MM.1S (cell line): ENCODE data around the gene RRP15.

Experiments used
- DNase-seq: peaks from one replicate; pipeline ENCODE4 v3.0.0-alpha.2; 2015
- H2AFZ ChIP-seq: fragments of 300-600 bp; sonication (generic); 2 replicates; pipeline ENCODE4 v1.6.0; 2016; ENCODE audit warnings: antibody characterized with exemption, low read length
- H3F3A ChIP-seq: fragments of 300-600 bp; sonication (generic); 2 replicates; pipeline ENCODE4 v1.6.1; 2016; ENCODE audit warnings: mild to moderate bottlenecking, antibody characterized with exemption, low read length, moderate library complexity, mixed read lengths; ENCODE audit not compliant: insufficient read depth
- H3K27ac ChIP-seq: fragments of 300-600 bp; sonication (generic); 2 replicates; pipeline ENCODE4 v1.5.1; 2016; ENCODE audit warnings: mild to moderate bottlenecking, low read length
- H3K27me3 ChIP-seq: fragments of 300-600 bp; sonication (generic); replicated peaks from 2 replicates; pipeline ENCODE4 v1.6.0; 2016; ENCODE audit warnings: low read length; ENCODE audit not compliant: insufficient read depth
- H3K36me3 ChIP-seq: fragments of 300-600 bp; sonication (generic); replicated peaks from 2 replicates; pipeline ENCODE4 v1.6.1; 2016; ENCODE audit warnings: mild to moderate bottlenecking, low read length, mixed read lengths; ENCODE audit not compliant: insufficient read depth
- H3K4me1 ChIP-seq: fragments of 300-600 bp; sonication (generic); 2 replicates; pipeline ENCODE4 v1.6.1; 2016; ENCODE audit warnings: low read length, mixed read lengths
- H3K4me2 ChIP-seq: fragments of 300-600 bp; sonication (generic); 2 replicates; pipeline ENCODE4 v1.6.0; 2016; ENCODE audit warnings: low read depth, low read length
- H3K4me3 ChIP-seq: fragments of 300-600 bp; sonication (generic); 2 replicates; pipeline ENCODE4 v1.5.1; 2016; ENCODE audit warnings: low read length, mixed read lengths
- H3K79me2 ChIP-seq: fragments of 300-600 bp; sonication (generic); 2 replicates; pipeline ENCODE4 v1.6.1; 2016; ENCODE audit warnings: mixed run types, low read length, mixed read lengths
- H3K9ac ChIP-seq: fragments of 300-600 bp; sonication (generic); 2 replicates; pipeline ENCODE4 v1.6.1; 2016; ENCODE audit warnings: low read length, mixed read lengths
- H3K9me2 ChIP-seq: fragments of 300-600 bp; sonication (generic); replicated peaks from 2 replicates; pipeline ENCODE4 v1.6.1; 2016; ENCODE audit warnings: mild to moderate bottlenecking, low read length, mixed read lengths; ENCODE audit not compliant: insufficient read depth
- H3K9me3 ChIP-seq: fragments of 300-600 bp; sonication (generic); replicated peaks from 2 replicates; pipeline ENCODE4 v1.6.1; 2016; ENCODE audit warnings: mild to moderate bottlenecking, low read length, mixed read lengths; ENCODE audit not compliant: insufficient read depth
- H4K20me1 ChIP-seq: fragments of 300-600 bp; sonication (generic); 2 replicates; pipeline ENCODE4 v1.6.1; 2016; ENCODE audit warnings: mild to moderate bottlenecking, low read length, moderate library complexity, mixed read lengths; ENCODE audit not compliant: insufficient read depth
- EZH2 ChIP-seq: fragments of 300-600 bp; sonication (generic); optimal IDR thresholded peaks from 2 replicates; pipeline ENCODE3; 2017; ENCODE audit warnings: low read depth, mild to moderate bottlenecking, antibody characterized with exemption, low read length, mixed read lengths
- EZH2phosphoT487 ChIP-seq: fragments of 300-600 bp; sonication (generic); IDR thresholded peaks from 2 replicates; pipeline ENCODE4 v1.6.1; 2018; ENCODE audit warnings: antibody characterized with exemption, low read length
- TF ChIP-seq, protein P1 (sequence below): fragments of 300-600 bp; sonication (generic); IDR thresholded peaks from 2 replicates; pipeline ENCODE4 v1.5.1; 2016; ENCODE audit warnings: antibody characterized with exemption, low read length, mixed read lengths

Gene RRP15

GRCh38 chr1:218273762-218274479 lies 11.2 kb upstream of the RRP15 start:
- no peak for DNase-seq
- Histone ChIP-seq H3K79me2 (no peaks in the 10 kb centered on the region), H3F3A (no peaks in the 10 kb centered on the region), H3K4me1 (no peaks in the 10 kb centered on the region), H3K4me2 (no peak overlapping the region), H3K36me3 (no peaks in the 10 kb centered on the region), H3K9me2 (no peaks in the 10 kb centered on the region), H3K27ac (no peak overlapping the region), H3K27me3 (no peaks in the 10 kb centered on the region), H3K9ac (no peak overlapping the region), H3K9me3 (no peaks in the 10 kb centered on the region), H3K4me3 (no peak overlapping the region), H2AFZ (no peak overlapping the region), H4K20me1 (no peaks in the 10 kb centered on the region)
- TF ChIP-seq EZH2: no peak
- TF ChIP-seq, protein P1, sequence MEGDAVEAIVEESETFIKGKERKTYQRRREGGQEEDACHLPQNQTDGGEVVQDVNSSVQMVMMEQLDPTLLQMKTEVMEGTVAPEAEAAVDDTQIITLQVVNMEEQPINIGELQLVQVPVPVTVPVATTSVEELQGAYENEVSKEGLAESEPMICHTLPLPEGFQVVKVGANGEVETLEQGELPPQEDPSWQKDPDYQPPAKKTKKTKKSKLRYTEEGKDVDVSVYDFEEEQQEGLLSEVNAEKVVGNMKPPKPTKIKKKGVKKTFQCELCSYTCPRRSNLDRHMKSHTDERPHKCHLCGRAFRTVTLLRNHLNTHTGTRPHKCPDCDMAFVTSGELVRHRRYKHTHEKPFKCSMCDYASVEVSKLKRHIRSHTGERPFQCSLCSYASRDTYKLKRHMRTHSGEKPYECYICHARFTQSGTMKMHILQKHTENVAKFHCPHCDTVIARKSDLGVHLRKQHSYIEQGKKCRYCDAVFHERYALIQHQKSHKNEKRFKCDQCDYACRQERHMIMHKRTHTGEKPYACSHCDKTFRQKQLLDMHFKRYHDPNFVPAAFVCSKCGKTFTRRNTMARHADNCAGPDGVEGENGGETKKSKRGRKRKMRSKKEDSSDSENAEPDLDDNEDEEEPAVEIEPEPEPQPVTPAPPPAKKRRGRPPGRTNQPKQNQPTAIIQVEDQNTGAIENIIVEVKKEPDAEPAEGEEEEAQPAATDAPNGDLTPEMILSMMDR: no peak
- no peak for TF ChIP-seq EZH2phosphoT487

DNA sequence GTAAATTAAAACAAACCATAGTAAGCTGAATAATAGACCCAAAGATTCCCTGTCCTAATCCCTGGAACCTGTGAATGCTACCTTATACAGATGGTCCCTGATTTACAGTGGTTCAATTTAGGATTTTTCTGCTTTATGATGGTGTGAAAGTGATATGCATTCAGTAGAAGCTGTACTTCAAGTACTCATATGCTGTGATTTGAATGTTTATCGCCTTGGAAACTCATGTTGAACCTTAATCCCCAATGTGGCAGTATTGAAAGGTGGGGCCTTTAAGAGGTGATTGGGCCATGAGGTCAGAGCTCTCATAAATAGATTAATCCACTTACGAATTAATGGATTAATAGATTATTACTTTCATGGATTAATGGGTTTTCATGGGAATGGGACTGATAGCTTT lies 10.6 kb upstream of the RRP15 start:
- Histone ChIP-seq H3K27me3 (no peaks in the 10 kb centered on the region), H4K20me1 (no peaks in the 10 kb centered on the region), H3K4me3 (no peak overlapping the region), H3K4me1 (no peaks in the 10 kb centered on the region), H2AFZ (no peak overlapping the region), H3K9ac (no peak overlapping the region), H3K9me3 (no peaks in the 10 kb centered on the region), H3K27ac (no peak overlapping the region), H3K79me2 (no peaks in the 10 kb centered on the region), H3K36me3 (no peaks in the 10 kb centered on the region), H3F3A (no peaks in the 10 kb centered on the region), H3K9me2 (no peaks in the 10 kb centered on the region), H3K4me2 (no peak overlapping the region)
- TF ChIP-seq, protein P1: no peak
- TF ChIP-seq EZH2: no peak
- TF ChIP-seq EZH2phosphoT487: no peak
- no peak for DNase-seq

GRCh38 chr1:218275823-218276222 lies 9.3 kb upstream of the RRP15 start:
- TF ChIP-seq, protein P1: no peak
- TF ChIP-seq EZH2: no peak
- TF ChIP-seq EZH2phosphoT487: no peak
- no peaks in the 10 kb centered on the region for H3K27me3 ChIP-seq
- no peaks in the 10 kb centered on the region for H3K36me3 ChIP-seq
- no peaks in the 10 kb centered on the region for H3K4me1 ChIP-seq
- no peak overlapping the region for H3K4me2 ChIP-seq
- no peak overlapping the region for H3K9ac ChIP-seq
- no peaks in the 10 kb centered on the region for H4K20me1 ChIP-seq
- DNase-seq: no peak
- H3F3A ChIP-seq: no peaks in the 10 kb centered on the region
- no peaks in the 10 kb centered on the region for H3K9me2 ChIP-seq
- H3K4me3 ChIP-seq: no peak overlapping the region
- H3K27ac ChIP-seq: no peak overlapping the region
- no peaks in the 10 kb centered on the region for H3K79me2 ChIP-seq
- no peak overlapping the region for H2AFZ ChIP-seq
- no peaks in the 10 kb centered on the region for H3K9me3 ChIP-seq
